ENCODE results near the gene ATPAF2. TPM values are rescaled to one million over a fixed set of nuclear protein-coding genes. Genes with fewer than 3 reads are reported as not detected.

ATPAF2 gene
- total and polyA plus RNA-seq, 10 donors, result 25.2 to 57.1 (median 37.1) TPM

GRCh38 chr17:18064053-18064452 lies 25.1 kb upstream of the ATPAF2 start:
- intact Hi-C loops (cut with DNase I; ENCODE audit: low total_unique reads), result no loop called here
- peaks cover 0 to 88% (median 44%) of the 10 kb centered on the region in 6 donors for H3K36me3 ChIP-seq
- 48 to 81% (median 68%) methylated on average over 2 of the region's 2 CpGs for WGBS, 5 donors

GRCh38 chr17:18059283-18059682 lies 20.3 kb upstream of the ATPAF2 start:
- no peaks in the 10 kb centered on the region for H3K4me1 ChIP-seq
- intact Hi-C loops (cut with DNase I; ENCODE audit: low total_unique reads), result no loop called here
- TF ChIP-seq POLR2AphosphoS5 (IDR thresholded peaks at IDR 0.05) (no peak), POLR2A (IDR thresholded peaks at IDR 0.05) (no peak), CTCF (IDR thresholded peaks at IDR 0.05 in 8 of 11, conservative IDR thresholded peaks at IDR 0.05 in 3 of 11) (no peak)
- no peak overlapping the region for H3K27ac ChIP-seq
- no peak overlapping the region for H3K4me3 ChIP-seq
- no peak for DNase-seq
- H3K36me3 ChIP-seq, result peaks cover 0 to 100% (median 66%) of the 10 kb centered on the region in 6 donors
- no peaks in the 10 kb centered on the region for H3K9me3 ChIP-seq
- H3K27me3 ChIP-seq (replicated peaks in 1 of 7), result no peaks in the 10 kb centered on the region
- 46 to 63% (median 59%) methylated on average over 5 of the region's 5 CpGs for WGBS, 5 donors

More at GRCh38 chr17:18064053-18064452, 25.1 kb upstream of the ATPAF2 start:
- no peak overlapping the region for H3K4me3 ChIP-seq
- TF ChIP-seq POLR2AphosphoS5 (IDR thresholded peaks at IDR 0.05), result no peak
- no peak for TF ChIP-seq CTCF (IDR thresholded peaks at IDR 0.05 in 8 of 11, conservative IDR thresholded peaks at IDR 0.05 in 3 of 11)
- TF ChIP-seq POLR2A (IDR thresholded peaks at IDR 0.05), result no peak
- no peaks in the 10 kb centered on the region for H3K4me1 ChIP-seq
- no peaks in the 10 kb centered on the region for H3K27me3 ChIP-seq (replicated peaks in 1 of 7)
- H3K27ac ChIP-seq, result no peak overlapping the region
- DNase-seq, result no peak
- no peaks in the 10 kb centered on the region for H3K9me3 ChIP-seq

GRCh38 chr17:18056214-18056613 lies 17.2 kb upstream of the ATPAF2 start:
- Histone ChIP-seq H3K27ac (no peak overlapping the region), H3K27me3 (replicated peaks in 1 of 7) (no peaks in the 10 kb centered on the region), H3K9me3 (no peaks in the 10 kb centered on the region), H3K4me1 (no peaks in the 10 kb centered on the region), H3K4me3 (no peak overlapping the region), H3K36me3 (peaks cover 2 to 99% (median 49%) of the 10 kb centered on the region in 6 donors)
- 74 to 83% (median 78%) methylated on average over 3 of the region's 3 CpGs for WGBS, 5 donors
- DNase-seq, result no peak
- intact Hi-C loops (cut with DNase I; ENCODE audit: low total_unique reads), result no loop called here
- no peak for TF ChIP-seq CTCF (IDR thresholded peaks at IDR 0.05 in 8 of 11, conservative IDR thresholded peaks at IDR 0.05 in 3 of 11)
- no peak for TF ChIP-seq POLR2A (IDR thresholded peaks at IDR 0.05)
- TF ChIP-seq POLR2AphosphoS5 (IDR thresholded peaks at IDR 0.05), result no peak

- Histone ChIP-seq H3K27me3 (replicated peaks in 1 of 7) (no peaks in the 10 kb centered on the region), H3K4me1 (no peaks in the 10 kb centered on the region), H3K36me3 (peaks cover 2 to 99% (median 48%) of the 10 kb centered on the region in 6 donors), H3K9me3 (no peaks in the 10 kb centered on the region), H3K4me3 (no peak overlapping the region), H3K27ac (no peak overlapping the region)
- 95 to 98% (median 96%) methylated on average over 6 of the region's 6 CpGs for WGBS, 5 donors
- DNase-seq, result no peak
- no peak for TF ChIP-seq POLR2AphosphoS5 (IDR thresholded peaks at IDR 0.05)
- TF ChIP-seq POLR2A (IDR thresholded peaks at IDR 0.05), result no peak
- no peak for TF ChIP-seq CTCF (IDR thresholded peaks at IDR 0.05 in 8 of 11, conservative IDR thresholded peaks at IDR 0.05 in 3 of 11)
- intact Hi-C loops (cut with DNase I; ENCODE audit: low total_unique reads), result no loop called here
Measured at GRCh38 chr17:18055597-18055996, 16.6 kb upstream of the ATPAF2 start.

All from spleen (tissue), 11 donors.